Measurements from ENCODE around the gene ARHGAP31. TPM values are rescaled to one million over a fixed set of nuclear protein-coding genes. Genes with fewer than 3 reads are reported as not detected.

ARHGAP31 gene
- total and polyA plus RNA-seq, 2 of the 8 experiments (the other 6 are each of a cell fraction or from before 2014, with no cell fraction given): 1.1 to 7.6 TPM

GRCh38 chr3:119352863-119353527, 58.8 kb downstream of the ARHGAP31 start:
- Histone ChIP-seq H3K23me2 (ENCODE audit: low read depth, low read length) (no peaks in the 10 kb centered on the region; the same call in 1 of the 2 replicates), H3K9ac (replicated peaks in 1 of 4; ENCODE audit: extremely low read depth in 1 of 4, low read depth in 3 of 4, low read length in 3 of 4) (no peak overlapping the region), H3K36me3 (ENCODE audit: control insufficient read depth in 2 of 4, insufficient read depth in 4 of 4, low read length in 3 of 4) (no peaks in the 10 kb centered on the region), H3K4me1 (replicated peaks in 1 of 4; ENCODE audit: control insufficient read depth in 3 of 4, insufficient read depth in 4 of 4, low read length in 3 of 4) (peaks cover 11 to 32% (median 21%) of the 10 kb centered on the region in 4 experiments), H3K4ac (replicated peaks; ENCODE audit: insufficient read length, low read depth, low read length) (peak overlapping the region; percentile 50), H2BK15ac (ENCODE audit: low read length) (no peak overlapping the region), H2AFZ (ENCODE audit: low read length) (no peak overlapping the region), H2BK20ac (ENCODE audit: low read length) (peak overlapping the region; percentile 27), H2BK12ac (ENCODE audit: low read depth, low read length) (peak overlapping the region; percentile 3; the same call in 1 of the 2 replicates), H3K23ac (ENCODE audit: insufficient read length) (no peak overlapping the region), H2BK120ac (replicated peaks; ENCODE audit: low read depth, low read length) (peak overlapping the region; percentile 25), H4K8ac (ENCODE audit: extremely low read depth, insufficient read depth, low read length) (no peak overlapping the region), H3K79me1 (ENCODE audit: low read depth, low read length) (no peaks in the 10 kb centered on the region; the same call in 1 of the 2 replicates), H3K18ac (ENCODE audit: extremely low read depth, low read length) (no peak overlapping the region), H3K27me3 (replicated peaks in 1 of 4; ENCODE audit: control insufficient read depth in 3 of 4, extremely low read depth in 1 of 4, insufficient read depth in 3 of 4, low read length in 3 of 4) (no peaks in the 10 kb centered on the region), H4K91ac (replicated peaks; ENCODE audit: insufficient read length, low read length) (peak overlapping the region; percentile 11), H3K27ac (ENCODE audit: low read depth, low read length) (no peak overlapping the region), H3K4me2 (ENCODE audit: insufficient read depth in 1 of 2, low read depth in 2 of 2, low read length in 2 of 2) (no peak overlapping the region), H2AK5ac (ENCODE audit: low read depth, low read length) (peak overlapping the region; percentile 78; the same call in 1 of the 2 replicates), H3K79me2 (ENCODE audit: control insufficient read depth in 1 of 2, insufficient read depth in 2 of 2, low read length in 2 of 2) (no peaks in the 10 kb centered on the region), H2BK5ac (ENCODE audit: low read depth, low read length) (peak overlapping the region; percentile 46; the same call in 1 of the 2 replicates), H3K4me3 (ENCODE audit: extremely low read depth in 1 of 4, insufficient read depth in 2 of 4, low read depth in 3 of 4, low read length in 4 of 4) (no peak overlapping the region), H4K20me1 (replicated peaks in 1 of 2; ENCODE audit: control insufficient read depth in 1 of 2, insufficient read depth in 2 of 2, low read length in 2 of 2) (no peaks in the 10 kb centered on the region), H3K9me3 (ENCODE audit: insufficient read depth in 2 of 2, low read depth in 1 of 2, low read length in 1 of 2) (no peaks in the 10 kb centered on the region), H4K5ac (ENCODE audit: insufficient read length, low read depth, low read length) (no peak overlapping the region), H3K14ac (ENCODE audit: insufficient read length) (no peak overlapping the region), H3K56ac (replicated peaks; ENCODE audit: insufficient read length, low read depth, low read length) (no peak overlapping the region)
- ChIA-PET POLR2A (ENCODE audit: partially characterized antibody) (no interaction called here), CTCF (ENCODE audit: partially characterized antibody) (interaction anchor here (0.7 to 5.2 kb wide), 33 partner anchors 8 to 468 kb away, joined by 3 to 26 read pairs (median 4); partner anchors contain the start of genes B4GALT4 and TEX55)
- 80% methylated on average over 6 of the region's 6 CpGs; no CpG with 5 or more reads in 1 of the 2 experiments for WGBS, 2 experiments (ENCODE audit: extremely low coverage in 1 of 2, insufficient coverage in 1 of 2, insufficient read length in 1 of 2, insufficient replicate concordance in 2 of 2, low coverage in 1 of 2, low lambda C conversion rate in 2 of 2, missing lambda C conversion rate in 1 of 2)
- FAIRE-seq: no peak
- no peak for DNase-seq (ENCODE audit: low read depth in 1 of 2, low spot score in 2 of 2)
- no peak for TF ChIP-seq USF2 (IDR thresholded peaks at IDR 0.05; ENCODE audit: low read length)
- TF ChIP-seq ATF3 (IDR thresholded peaks at IDR 0.05; ENCODE audit: insufficient read depth, low read depth, low read length): no peak
- peak; percentile 51 to 57 for TF ChIP-seq RAD21 (IDR thresholded peaks at IDR 0.05 in 1 of 2, conservative IDR thresholded peaks at IDR 0.05 in 1 of 2; ENCODE audit: low read depth in 2 of 2, low read length in 2 of 2)
- TF ChIP-seq CEBPB (IDR thresholded peaks at IDR 0.05; ENCODE audit: low read depth, low read length): peak; percentile 78
- TF ChIP-seq SAP30 (IDR thresholded peaks at IDR 0.05; ENCODE audit: insufficient read depth, insufficient replicate concordance, low read length): no peak
- peak in 2 of 3 experiments; percentile 16 to 43; a peak in 2 of 4 replicates for TF ChIP-seq CTCF (IDR thresholded peaks at IDR 0.05; ENCODE audit: control extremely low read depth in 1 of 3, insufficient read depth in 1 of 3, low read depth in 1 of 3, low read length in 3 of 3)
- TF ChIP-seq TEAD4 (IDR thresholded peaks at IDR 0.05; ENCODE audit: low read depth, low read length): peak; percentile 46; the same call in 1 of the 2 replicates

Data from H1 (cell line).